Activated naive CD8-positive, alpha-beta T cell treated with anti-CD3 and anti-CD28 coated beads for 36 hours (primary cell): ENCODE data around the gene MTTP. TPM values are rescaled to one million over a fixed set of nuclear protein-coding genes. Genes with fewer than 3 reads are reported as not detected.

Source experiments
- DNase-seq: peaks from one replicate; pipeline ENCODE4 v3.0.0; 2021
- H3K27ac Mint-ChIP-seq: one replicate; pipeline ENCODE4 v1.8.0; 2022; ENCODE audit warnings: mild to moderate bottlenecking, moderate library complexity, mixed read lengths
- H3K27me3 Mint-ChIP-seq: one replicate; pipeline ENCODE4 v1.8.0; 2022; ENCODE audit warnings: mild to moderate bottlenecking, mixed read lengths
- H3K36me3 Mint-ChIP-seq: one replicate; pipeline ENCODE4 v1.8.0; 2021; ENCODE audit warnings: mild to moderate bottlenecking, mixed read lengths
- H3K4me1 Mint-ChIP-seq: one replicate; pipeline ENCODE4 v1.8.0; 2021; ENCODE audit warnings: mixed read lengths
- H3K4me3 Mint-ChIP-seq: one replicate; pipeline ENCODE4 v1.8.0; 2022; ENCODE audit warnings: mild to moderate bottlenecking, moderate library complexity, mixed read lengths
- H3K9me3 Mint-ChIP-seq: one replicate; pipeline ENCODE4 v1.8.0; 2022; ENCODE audit warnings: mixed read lengths
- total RNA-seq, 2 experiments: library from RNA; stranded (reverse); gene quantifications; one replicate each; pipeline ENCODE4 v1.2.3, GENCODE V29; 2021

Gene MTTP
- total RNA-seq, 2 experiments from 2014 or later: 0.34 to 0.47 TPM

DNA sequence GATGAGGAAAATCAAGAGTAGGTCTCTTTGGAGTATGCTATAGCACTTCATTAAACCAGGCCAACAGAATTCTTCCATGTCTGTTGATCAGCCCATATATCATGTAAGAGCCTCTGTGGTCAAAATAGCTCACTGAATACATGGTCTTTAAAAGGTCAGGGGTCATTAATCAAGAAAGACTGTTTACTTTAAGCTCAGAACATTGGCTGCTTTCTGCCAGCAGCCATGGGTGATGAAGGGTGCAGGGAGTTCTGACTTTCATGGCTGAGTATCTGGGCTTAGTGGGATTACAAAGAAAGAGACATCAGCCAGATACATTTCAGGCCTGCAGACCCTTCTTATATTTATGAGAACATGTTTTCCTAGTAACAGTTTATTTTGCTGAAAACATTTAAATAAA lies 90.1 kb downstream of the MTTP start:
- H3K36me3 Mint-ChIP-seq: no peaks in the 10 kb centered on the region
- no peaks in the 10 kb centered on the region for H3K4me1 Mint-ChIP-seq
- no peak for DNase-seq
- H3K27ac Mint-ChIP-seq: no peak overlapping the region
- no peaks in the 10 kb centered on the region for H3K9me3 Mint-ChIP-seq
- H3K27me3 Mint-ChIP-seq: peaks cover 10% of the 10 kb centered on the region
- no peak overlapping the region for H3K4me3 Mint-ChIP-seq

DNA sequence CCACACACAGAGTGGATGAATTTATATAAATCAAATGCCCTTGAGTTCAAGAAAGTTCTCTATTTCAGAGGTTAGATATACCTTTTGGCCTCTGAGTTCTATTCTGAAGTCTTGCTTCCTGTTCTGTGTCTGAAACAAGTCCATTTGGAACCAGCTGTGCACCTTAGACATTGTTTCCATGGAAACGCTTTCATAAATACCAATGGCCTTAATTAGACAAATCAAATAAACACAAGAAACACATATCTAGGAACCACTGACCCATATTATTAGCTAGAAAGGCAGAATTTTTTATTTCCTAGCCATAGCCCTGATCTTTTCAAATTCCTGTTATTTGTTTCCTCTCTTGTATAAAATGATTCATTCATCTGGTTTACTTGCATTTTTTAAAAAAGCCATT lies 91.4 kb downstream of the MTTP start:
- no peaks in the 10 kb centered on the region for H3K4me1 Mint-ChIP-seq
- H3K27me3 Mint-ChIP-seq: peaks cover 14% of the 10 kb centered on the region
- no peaks in the 10 kb centered on the region for H3K9me3 Mint-ChIP-seq
- H3K27ac Mint-ChIP-seq: no peak overlapping the region
- DNase-seq: no peak
- no peaks in the 10 kb centered on the region for H3K36me3 Mint-ChIP-seq
- H3K4me3 Mint-ChIP-seq: no peak overlapping the region

DNA sequence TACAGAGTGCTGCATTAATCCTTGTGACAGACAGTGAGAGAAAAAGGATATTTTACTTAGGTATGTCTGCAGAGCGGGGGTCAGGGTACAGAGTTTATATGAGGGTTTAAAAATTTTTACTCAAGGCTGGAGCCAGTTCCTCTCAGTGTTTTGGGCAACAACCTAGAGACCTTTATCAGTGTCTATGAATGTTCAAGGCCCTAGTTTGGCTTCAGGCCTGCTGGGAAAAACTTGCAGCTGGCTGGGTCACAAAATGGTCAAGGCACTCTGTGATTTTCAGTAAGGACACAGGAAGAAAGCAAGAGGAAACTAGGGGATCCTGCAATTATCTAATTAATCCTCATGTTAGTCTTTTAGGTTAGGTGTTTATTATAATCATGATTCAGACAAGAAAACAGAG lies 93.8 kb downstream of the MTTP start:
- DNase-seq: no peak
- no peaks in the 10 kb centered on the region for H3K4me1 Mint-ChIP-seq
- peaks cover 2% of the 10 kb centered on the region for H3K36me3 Mint-ChIP-seq
- peaks cover 14% of the 10 kb centered on the region for H3K9me3 Mint-ChIP-seq
- H3K27ac Mint-ChIP-seq: no peak overlapping the region
- peaks cover 17% of the 10 kb centered on the region for H3K27me3 Mint-ChIP-seq
- H3K4me3 Mint-ChIP-seq: no peak overlapping the region

DNA sequence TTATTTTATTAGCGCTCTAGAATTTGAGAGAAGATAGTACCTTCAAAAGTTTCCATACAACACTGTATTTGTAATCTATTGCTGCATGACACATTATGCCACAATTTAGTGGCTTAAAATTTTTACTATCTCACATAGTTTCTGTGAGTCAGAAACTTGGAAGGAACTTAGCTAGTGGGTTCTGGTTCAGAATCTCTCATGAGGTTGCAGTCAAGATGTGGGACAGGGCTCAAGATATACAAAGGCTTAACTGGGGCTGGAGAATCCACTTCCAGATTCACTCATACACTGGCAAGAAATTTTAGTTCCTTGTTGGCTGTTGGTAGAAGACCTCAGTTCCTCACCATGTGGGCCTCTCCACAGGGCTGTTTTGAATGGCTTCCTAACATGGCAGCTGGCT lies 94.5 kb downstream of the MTTP start:
- H3K27me3 Mint-ChIP-seq: peaks cover 23% of the 10 kb centered on the region
- no peaks in the 10 kb centered on the region for H3K4me1 Mint-ChIP-seq
- no peak overlapping the region for H3K4me3 Mint-ChIP-seq
- H3K9me3 Mint-ChIP-seq: peaks cover 19% of the 10 kb centered on the region
- H3K27ac Mint-ChIP-seq: no peak overlapping the region
- peaks cover 2% of the 10 kb centered on the region for H3K36me3 Mint-ChIP-seq
- DNase-seq: no peak

DNA sequence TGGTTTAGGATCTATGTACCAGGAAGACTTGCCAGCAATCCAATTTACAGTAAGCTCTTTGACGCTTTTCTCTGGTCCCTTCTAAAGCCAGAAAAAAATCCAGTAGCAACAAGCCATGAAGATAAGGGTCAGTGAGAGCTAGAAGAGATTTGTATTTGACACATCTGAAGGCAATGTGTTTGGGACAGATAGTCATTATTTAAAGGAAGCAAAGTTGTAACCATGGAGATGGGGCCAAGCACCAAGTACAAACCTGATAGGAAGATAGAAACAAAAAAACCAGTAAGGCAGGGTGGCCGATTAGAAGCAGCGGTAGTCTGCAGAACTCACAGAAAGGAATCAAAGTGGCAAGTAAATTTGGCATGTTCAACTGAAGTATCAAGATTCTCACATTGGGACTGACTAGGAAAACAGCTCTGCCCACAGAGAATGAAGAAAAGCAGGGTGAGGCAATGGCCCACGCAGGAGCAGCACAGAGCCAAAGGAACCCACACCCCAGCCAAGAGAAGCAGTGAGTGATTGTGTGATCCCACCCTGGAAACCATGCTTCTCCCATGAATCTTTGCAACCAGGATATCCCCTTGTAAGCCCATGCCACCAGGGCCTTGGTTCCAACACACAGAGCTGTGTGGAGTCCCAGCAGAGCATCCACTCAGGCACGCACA lies 95.9 kb downstream of the MTTP start:
- Mint-ChIP-seq H3K9me3 (peaks cover 19% of the 10 kb centered on the region), H3K4me3 (no peak overlapping the region), H3K36me3 (peaks cover 2% of the 10 kb centered on the region), H3K4me1 (no peaks in the 10 kb centered on the region), H3K27me3 (peaks cover 31% of the 10 kb centered on the region), H3K27ac (no peak overlapping the region)
- DNase-seq: no peak

Other genes with a start within 250 kb of the MTTP start
- gene ADH1C, start 222.1 kb upstream of the MTTP start, total RNA-seq: not detected
- not detected for gene ADH7, start 139.5 kb upstream of the MTTP start, total RNA-seq
- gene C4orf17, start 63.8 kb upstream of the MTTP start, total RNA-seq: not detected
- gene TRMT10A, start 10.8 kb upstream of the MTTP start, total RNA-seq: 1 to 10 TPM; 8.5 to 8.8 TPM
- not detected for gene C4orf54, start 83.0 kb downstream of the MTTP start, total RNA-seq
- gene DAPP1, start 242.0 kb downstream of the MTTP start, total RNA-seq: 10 to 100 TPM; 37.9 to 39.7 TPM